RWPE2 (cell line): Measurements from ENCODE around the gene RPS28.

Experiments used
- ATAC-seq: fragments of 200-7000 bp; cut with Tn5 transposase; 3 replicates; pipeline ENCODE4 v1.9.1; 2021; ENCODE audit warnings: low read depth
- DNase-seq: peaks from one replicate; pipeline ENCODE4 v3.0.0-alpha.2; 2020; ENCODE audit warnings: low spot score
- H3K27ac ChIP-seq: fragments of 450-650 bp; 2 replicates; pipeline ENCODE4 v1.5.1; 2017; ENCODE audit warnings: mild to moderate bottlenecking; ENCODE audit not compliant: poor library complexity, severe bottlenecking
- H3K27me3 ChIP-seq: fragments of 250-450 bp; sonication (Bioruptor Pico); 2 replicates; pipeline ENCODE4 v1.5.1; 2021; ENCODE audit warnings: mild to moderate bottlenecking, moderate library complexity; ENCODE audit not compliant: insufficient read depth, poor library complexity, severe bottlenecking
- H3K36me3 ChIP-seq: fragments of 250-450 bp; sonication (Bioruptor Pico); 2 replicates; pipeline ENCODE4 v1.5.1; 2020; ENCODE audit warnings: low read depth, mild to moderate bottlenecking, moderate library complexity
- H3K4me1 ChIP-seq: fragments of 250-450 bp; sonication (Bioruptor Pico); 2 replicates; pipeline ENCODE4 v1.5.1; 2021; ENCODE audit warnings: mild to moderate bottlenecking, moderate library complexity; ENCODE audit not compliant: insufficient read depth, poor library complexity, severe bottlenecking
- H3K4me3 ChIP-seq: fragments of 250-450 bp; sonication (Bioruptor Pico); 2 replicates; pipeline ENCODE4 v1.5.1; 2021; ENCODE audit warnings: mild to moderate bottlenecking, moderate library complexity; ENCODE audit not compliant: severe bottlenecking
- H3K9me3 ChIP-seq: fragments of 250-450 bp; sonication (Bioruptor Pico); 2 replicates; pipeline ENCODE4 v1.5.1; 2021; ENCODE audit warnings: mild to moderate bottlenecking, moderate library complexity; ENCODE audit not compliant: severe bottlenecking
- TF ChIP-seq, protein P1 (sequence below): fragments of 450-650 bp; IDR thresholded peaks from one replicate; pipeline ENCODE4 v1.5.1; 2017; ENCODE audit warnings: mild to moderate bottlenecking, moderate library complexity; ENCODE audit not compliant: poor library complexity, severe bottlenecking

RPS28 gene

GRCh38 chr19:8335343-8336071 lies 14.2 kb downstream of the RPS28 start:
- Histone ChIP-seq H3K4me1 (no peaks in the 10 kb centered on the region), H3K4me3 (peak overlapping the region; percentile 39), H3K27ac (no peak overlapping the region), H3K27me3 (peaks cover 18% of the 10 kb centered on the region), H3K9me3 (no peaks in the 10 kb centered on the region), H3K36me3 (no peaks in the 10 kb centered on the region)
- TF ChIP-seq, protein P1, sequence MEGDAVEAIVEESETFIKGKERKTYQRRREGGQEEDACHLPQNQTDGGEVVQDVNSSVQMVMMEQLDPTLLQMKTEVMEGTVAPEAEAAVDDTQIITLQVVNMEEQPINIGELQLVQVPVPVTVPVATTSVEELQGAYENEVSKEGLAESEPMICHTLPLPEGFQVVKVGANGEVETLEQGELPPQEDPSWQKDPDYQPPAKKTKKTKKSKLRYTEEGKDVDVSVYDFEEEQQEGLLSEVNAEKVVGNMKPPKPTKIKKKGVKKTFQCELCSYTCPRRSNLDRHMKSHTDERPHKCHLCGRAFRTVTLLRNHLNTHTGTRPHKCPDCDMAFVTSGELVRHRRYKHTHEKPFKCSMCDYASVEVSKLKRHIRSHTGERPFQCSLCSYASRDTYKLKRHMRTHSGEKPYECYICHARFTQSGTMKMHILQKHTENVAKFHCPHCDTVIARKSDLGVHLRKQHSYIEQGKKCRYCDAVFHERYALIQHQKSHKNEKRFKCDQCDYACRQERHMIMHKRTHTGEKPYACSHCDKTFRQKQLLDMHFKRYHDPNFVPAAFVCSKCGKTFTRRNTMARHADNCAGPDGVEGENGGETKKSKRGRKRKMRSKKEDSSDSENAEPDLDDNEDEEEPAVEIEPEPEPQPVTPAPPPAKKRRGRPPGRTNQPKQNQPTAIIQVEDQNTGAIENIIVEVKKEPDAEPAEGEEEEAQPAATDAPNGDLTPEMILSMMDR: peak; percentile 39
- ATAC-seq (no peak; the same call in 2 of the 3 replicates), DNase-seq (no peak)

GRCh38 chr19:8336072-8336569 lies 14.8 kb downstream of the RPS28 start:
- DNase-seq (no peak), ATAC-seq (no peak)
- TF ChIP-seq, protein P1: no peak
- H3K9me3 ChIP-seq: no peaks in the 10 kb centered on the region
- no peak overlapping the region for H3K27ac ChIP-seq
- H3K4me3 ChIP-seq: no peak overlapping the region
- no peaks in the 10 kb centered on the region for H3K36me3 ChIP-seq
- no peaks in the 10 kb centered on the region for H3K4me1 ChIP-seq
- H3K27me3 ChIP-seq: peaks cover 18% of the 10 kb centered on the region

GRCh38 chr19:8336660-8337059 lies 15.4 kb downstream of the RPS28 start:
- no peaks in the 10 kb centered on the region for H3K9me3 ChIP-seq
- no peaks in the 10 kb centered on the region for H3K36me3 ChIP-seq
- DNase-seq (no peak), ATAC-seq (no peak)
- peaks cover 18% of the 10 kb centered on the region for H3K27me3 ChIP-seq
- no peak overlapping the region for H3K4me3 ChIP-seq
- no peaks in the 10 kb centered on the region for H3K4me1 ChIP-seq
- no peak overlapping the region for H3K27ac ChIP-seq
- TF ChIP-seq, protein P1: no peak

- Histone ChIP-seq H3K4me1 (no peaks in the 10 kb centered on the region), H3K4me3 (no peak overlapping the region), H3K27me3 (peaks cover 18% of the 10 kb centered on the region), H3K36me3 (no peaks in the 10 kb centered on the region), H3K27ac (no peak overlapping the region), H3K9me3 (no peaks in the 10 kb centered on the region)
- ATAC-seq: no peak
- TF ChIP-seq, protein P1: no peak
- no peak for DNase-seq
Observed at GRCh38 chr19:8337728-8338127, 16.4 kb downstream of the RPS28 start.

- H3K4me1 ChIP-seq: no peaks in the 10 kb centered on the region
- no peaks in the 10 kb centered on the region for H3K36me3 ChIP-seq
- no peak for DNase-seq
- no peak overlapping the region for H3K4me3 ChIP-seq
- no peak for ATAC-seq
- TF ChIP-seq, protein P1: no peak
- H3K9me3 ChIP-seq: no peaks in the 10 kb centered on the region
- no peak overlapping the region for H3K27ac ChIP-seq
- H3K27me3 ChIP-seq: peaks cover 9% of the 10 kb centered on the region
Observed at GRCh38 chr19:8338835-8339234, 17.5 kb downstream of the RPS28 start.
